Muscle of back (tissue), 13 donors: ENCODE measurements around the gene SULT1E1. TPM values are rescaled to one million over a fixed set of nuclear protein-coding genes. Genes with fewer than 3 reads are reported as not detected.

Source experiments
- DNase-seq, 3 donors: peaks; one replicate each; pipeline versions ENCODE4 v3.0.0 to v3.0.0-alpha.2; 2013
- long read RNA-seq, 9 donors: transcript quantifications; one replicate each; lab custom pipeline, GENCODE V29; 2026
- polyA plus RNA-seq, 10 donors: library from polyadenylated mRNA; unstranded; fragments of 120-200 nt; gene quantifications; one replicate each; pipeline ENCODE4 v1.2.1, GENCODE V29; 2013; ENCODE audit not compliant: insufficient read length in 10 of 10

The SULT1E1 gene
- 10 to 100 TPM; 18.7 to 87.5 (median 34.9) TPM for polyA plus RNA-seq
- long read RNA-seq, donor 1, partial matches to known transcripts, result 0 of 5 reads
- long read RNA-seq, donor 1, other reads (novel, unspliced or antisense), result 0 of 5 reads
- long read RNA-seq, donor 2, partial matches to known transcripts, result 0 of 5 reads
- long read RNA-seq, donor 2, other reads (novel, unspliced or antisense), result 0 of 5 reads
- long read RNA-seq, donor 3, result 0 reads
- long read RNA-seq, donor 4, partial matches to known transcripts, result 0 of 1 reads
- long read RNA-seq, donor 4, other reads (novel, unspliced or antisense), result 0 of 1 reads
- long read RNA-seq, donor 5, partial matches to known transcripts, result 0 of 4 reads
- long read RNA-seq, donor 5, other reads (novel, unspliced or antisense), result 0 of 4 reads
- long read RNA-seq, donor 6, transcript SULT1E1-201 (8 exons, 1,780 nt), result major isoform, 6 of 7 reads
- long read RNA-seq, donor 6, partial matches to known transcripts, result 0 of 7 reads
- long read RNA-seq, donor 6, other reads (novel, unspliced or antisense), result 0 of 7 reads
- long read RNA-seq, donor 7, partial matches to known transcripts, result 0 of 3 reads
- long read RNA-seq, donor 7, other reads (novel, unspliced or antisense), result 0 of 3 reads
- long read RNA-seq, donor 8, transcript SULT1E1-201 (8 exons, 1,780 nt), result major isoform, 18 of 18 reads
- long read RNA-seq, donor 8, partial matches to known transcripts, result 0 of 18 reads
- long read RNA-seq, donor 8, other reads (novel, unspliced or antisense), result 0 of 18 reads
- long read RNA-seq, donor 9, partial matches to known transcripts, result 0 of 1 reads
- long read RNA-seq, donor 9, other reads (novel, unspliced or antisense), result 0 of 1 reads

- DNase-seq, result peak in 2 of 3 donors; percentile 9 to 25
These were observed at the start of gene SULT1E1 for GRCh38 chr4:69860052-69860451. Gene SULT1E1 (minus strand): TSS chr4:69860145. CDS start chr4:69857644, 2,501 bp downstream.

GRCh38 chr4:69909195-69909594 lies 49.2 kb upstream of the SULT1E1 start:
- no peak for DNase-seq

- peak in 1 of 3 donors; percentile 11 for DNase-seq
These were observed 47.2 kb upstream of the SULT1E1 start for GRCh38 chr4:69907151-69907550.

- DNase-seq, result no peak
These were observed 36.7 kb upstream of the SULT1E1 start for GRCh38 chr4:69896530-69897116.

- DNase-seq, result no peak
These were observed 34.8 kb upstream of the SULT1E1 start for GRCh38 chr4:69894721-69895120.

GRCh38 chr4:69894186-69894585 lies 34.2 kb upstream of the SULT1E1 start:
- DNase-seq, result no peak

GRCh38 chr4:69888336-69888735 lies 28.4 kb upstream of the SULT1E1 start:
- DNase-seq, result no peak

GRCh38 chr4:69882150-69882549 lies 22.2 kb upstream of the SULT1E1 start:
- DNase-seq, result no peak

GRCh38 chr4:69881173-69881773 lies 21.3 kb upstream of the SULT1E1 start:
- DNase-seq, result peak; percentile 52 to 83 (median 70)

- no peak for DNase-seq
These were observed 18.3 kb upstream of the SULT1E1 start for GRCh38 chr4:69878250-69878649.

GRCh38 chr4:69877453-69877852 lies 17.5 kb upstream of the SULT1E1 start:
- no peak for DNase-seq

GRCh38 chr4:69876071-69876470 lies 16.1 kb upstream of the SULT1E1 start:
- no peak for DNase-seq

GRCh38 chr4:69875576-69875975 lies 15.6 kb upstream of the SULT1E1 start:
- DNase-seq, result no peak

GRCh38 chr4:69874507-69874906 lies 14.6 kb upstream of the SULT1E1 start:
- DNase-seq, result no peak

- DNase-seq, result no peak
These were observed 1.8 kb upstream of the SULT1E1 start for GRCh38 chr4:69861756-69862155.

- DNase-seq, result no peak
These were observed 765 bp upstream of the SULT1E1 start for GRCh38 chr4:69860521-69861298.

GRCh38 chr4:69859140-69859685 lies 732 bp downstream of the SULT1E1 start:
- DNase-seq, result no peak

- DNase-seq, result peak; percentile 16 to 57 (median 21)
These were observed 1.3 kb downstream of the SULT1E1 start for GRCh38 chr4:69858690-69859089.

- no peak for DNase-seq
These were observed 4.1 kb downstream of the SULT1E1 start for GRCh38 chr4:69855822-69856221.

GRCh38 chr4:69849969-69850368 lies 10.0 kb downstream of the SULT1E1 start:
- no peak for DNase-seq

GRCh38 chr4:69849297-69849696 lies 10.6 kb downstream of the SULT1E1 start:
- DNase-seq, result peak in 1 of 3 donors; percentile 24
